CD4-positive, alpha-beta T cell treated with Interleukin-12 subunit alpha and Interleukin-12 subunit beta, for 1 hour (primary cell): ENCODE measurements around the gene DCDC2.
A peak's percentile ranks its signal among the peaks of the same experiment; 100 is the strongest.
"Not testable (repeated sequence)": the region's sequence is repeated elsewhere in the genome, so short reads cannot be mapped to it uniquely, and the experiment has no call there.

Experiments used
- DNase-seq: peaks from one replicate; pipeline ENCODE4 v3.0.0-alpha.2; 2020

Gene DCDC2

DNA sequence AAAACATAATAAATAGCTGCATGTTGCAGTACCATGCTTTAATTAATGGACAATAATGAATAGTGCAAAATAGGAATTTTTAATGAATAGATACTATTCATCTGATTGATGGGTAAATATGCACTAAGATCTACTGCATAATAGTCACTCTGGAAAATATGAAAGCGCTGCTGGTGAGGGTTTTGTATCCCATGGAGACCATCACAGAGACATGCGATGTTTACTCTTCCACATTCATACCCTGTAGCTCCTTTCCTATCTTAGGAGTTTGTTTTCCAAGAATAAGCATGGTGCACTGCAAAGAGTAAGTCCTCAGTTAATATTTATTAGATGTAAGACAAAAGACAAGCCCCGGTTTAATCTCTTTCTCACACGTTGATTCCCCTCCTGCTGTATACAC is 150.4 kb downstream of the DCDC2 start:
- DNase-seq, result no peak

DNA sequence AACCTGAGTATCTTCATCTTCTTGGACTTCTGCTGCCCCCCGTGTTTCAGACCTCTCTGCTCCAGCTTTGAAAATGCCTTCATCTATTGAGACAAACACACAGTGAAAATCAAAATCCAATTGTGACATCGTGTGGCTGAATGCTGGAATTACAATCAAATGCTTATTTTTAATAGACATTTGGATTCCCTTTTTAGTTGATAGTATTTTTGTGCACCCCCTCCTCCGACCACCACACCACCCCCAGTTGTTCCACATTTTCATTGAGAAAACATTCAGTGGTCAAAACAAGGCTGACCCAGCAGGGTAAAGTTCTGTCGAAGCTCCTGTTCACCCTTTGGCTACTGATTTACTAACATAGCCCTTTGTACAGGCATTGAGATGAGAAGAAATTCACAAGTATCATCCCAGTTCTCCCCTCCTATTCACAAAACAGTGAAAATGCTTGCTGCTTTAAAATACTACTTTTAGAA is 152.8 kb downstream of the DCDC2 start:
- peak; percentile 23 for DNase-seq

DNA sequence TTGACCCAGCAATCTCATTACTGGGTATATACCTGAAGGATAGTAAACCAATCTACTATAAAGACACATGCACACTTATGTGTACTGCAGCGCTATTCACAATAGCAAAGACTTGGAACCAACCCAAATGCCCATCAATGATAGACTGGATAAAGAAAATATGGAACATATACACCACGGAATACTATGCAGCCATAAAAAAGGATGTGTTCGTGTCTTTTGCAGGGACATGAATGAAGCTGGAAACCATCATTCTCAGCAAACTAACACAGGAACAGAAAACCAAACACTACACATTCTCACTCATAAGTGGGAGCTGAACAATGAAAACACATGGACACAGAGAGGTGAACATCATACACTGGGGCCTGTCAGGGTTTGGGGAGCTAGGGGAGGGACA is 153.7 kb downstream of the DCDC2 start:
- not testable (repeated sequence) for DNase-seq

DNA sequence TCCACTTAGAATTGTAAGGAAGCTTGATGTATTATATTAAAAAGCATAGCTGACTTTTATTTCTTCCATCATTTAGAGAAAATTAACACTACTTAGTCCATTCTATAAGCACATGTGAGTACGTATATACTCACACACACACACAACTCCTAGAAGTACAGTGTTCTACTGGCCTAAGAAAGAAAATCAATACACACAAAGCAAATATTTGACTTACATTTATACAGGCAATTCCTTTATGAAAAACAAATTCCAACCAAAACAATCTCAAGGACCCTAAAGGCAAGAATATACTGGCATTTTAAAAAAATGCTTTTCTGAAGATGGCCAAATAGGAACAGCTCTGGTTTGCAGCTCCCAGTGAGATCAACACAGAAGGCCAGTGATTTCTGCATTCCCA is 160.0 kb downstream of the DCDC2 start:
- DNase-seq, result no peak

DNA sequence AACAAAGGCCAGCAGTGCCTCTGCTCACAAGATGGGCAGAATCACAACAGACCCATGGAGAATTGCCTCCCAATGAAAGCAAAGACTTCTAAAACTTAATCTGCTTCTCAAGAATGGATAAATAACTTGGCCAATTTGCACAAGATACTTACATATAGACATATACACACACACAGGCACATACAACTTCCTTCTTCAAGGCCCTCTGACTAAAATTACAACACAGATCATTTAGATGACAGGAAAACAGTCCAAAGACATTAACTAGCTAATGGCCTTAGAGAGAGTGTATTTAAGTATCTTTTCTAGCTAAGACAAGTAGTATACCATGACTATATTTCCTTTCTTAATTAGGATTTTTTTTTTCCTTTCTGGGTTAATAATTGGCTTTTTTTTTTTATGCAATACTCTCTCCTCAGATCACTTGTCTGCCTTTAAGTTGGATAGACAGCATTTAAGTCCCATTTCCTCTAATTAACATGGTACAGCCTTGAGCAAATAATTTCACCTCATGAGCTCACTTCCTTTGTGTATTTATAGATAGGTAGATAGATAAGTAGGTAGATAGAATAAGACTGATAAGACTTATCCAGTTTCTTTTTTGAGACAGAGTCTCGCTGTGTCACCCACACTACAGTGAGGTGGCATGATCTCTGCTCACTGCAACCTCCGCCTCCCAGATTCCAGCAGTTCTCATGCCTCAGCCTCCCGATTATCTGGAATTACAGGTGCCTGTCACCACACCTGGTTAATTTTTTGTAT is 161.8 kb downstream of the DCDC2 start:
- DNase-seq, result no peak

DNA sequence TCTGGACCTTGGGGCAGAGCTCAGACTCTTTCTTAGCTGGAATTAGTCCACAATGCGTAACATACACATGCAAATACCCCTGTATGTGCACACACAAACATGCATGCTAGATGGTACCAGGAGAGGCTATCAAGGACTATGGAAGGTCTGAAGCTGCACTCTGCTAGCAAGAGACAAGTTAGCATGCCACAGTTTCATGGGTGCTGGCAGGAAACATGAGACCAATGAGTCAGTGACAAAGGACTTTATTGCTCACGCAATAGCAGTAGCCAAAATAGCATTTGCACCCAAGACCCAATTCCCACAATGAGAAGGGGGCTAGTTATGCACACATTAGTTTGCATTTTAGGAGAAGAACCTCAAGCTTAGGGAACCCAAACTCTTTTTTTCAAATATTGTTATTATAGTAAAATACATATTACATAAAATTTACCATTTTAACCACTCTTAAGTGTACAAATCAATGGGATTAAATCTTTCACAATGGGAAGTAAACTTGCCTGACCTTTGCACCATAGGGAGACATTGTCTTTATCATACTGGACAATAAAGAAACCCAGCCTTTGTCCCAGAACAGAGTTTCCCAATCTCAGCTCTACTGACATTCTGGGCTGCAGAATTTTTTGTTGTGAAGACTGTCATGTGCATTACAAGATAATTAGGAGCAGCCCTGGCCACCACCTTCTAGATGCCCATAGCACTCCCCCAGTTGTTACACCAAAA is 162.7 kb downstream of the DCDC2 start:
- no peak for DNase-seq

DNA sequence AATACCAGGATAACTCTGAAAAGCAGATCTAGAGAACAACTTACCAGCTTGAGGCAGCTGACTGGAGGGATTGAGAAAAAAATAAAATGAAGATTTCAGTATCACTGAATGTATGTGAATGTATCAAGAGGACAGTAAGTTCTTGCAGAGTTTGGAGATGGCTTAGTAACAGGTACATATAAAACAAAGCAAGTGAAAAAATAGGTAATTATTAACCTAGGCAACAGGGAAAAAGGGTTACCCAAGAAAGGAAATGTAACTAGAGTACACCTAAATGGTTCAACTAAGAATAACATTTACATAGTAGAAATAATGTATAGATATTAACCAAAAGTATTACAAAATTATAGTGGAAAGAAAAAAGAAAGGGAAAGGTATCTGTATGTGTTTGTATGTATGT is 164.5 kb downstream of the DCDC2 start:
- no peak for DNase-seq

DNA sequence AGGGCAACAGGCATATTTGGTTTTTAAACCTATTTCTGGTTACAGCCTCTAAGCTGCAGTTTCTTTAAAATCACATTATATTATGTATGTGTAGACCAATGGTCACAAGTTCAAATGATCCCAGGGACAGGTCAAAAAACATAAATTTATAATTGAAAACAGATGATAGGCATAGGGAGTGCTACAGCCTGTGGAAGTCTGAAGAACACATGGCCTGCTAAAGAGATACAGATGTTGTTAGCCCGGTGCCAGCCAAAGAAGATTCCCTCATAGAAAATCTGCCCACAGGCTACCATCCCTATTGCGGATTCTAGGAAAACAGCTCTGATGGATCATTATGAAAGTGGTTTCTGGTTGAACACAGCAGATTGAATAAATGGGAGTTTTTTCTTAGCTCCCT is 166.5 kb downstream of the DCDC2 start:
- no peak for DNase-seq

DNA sequence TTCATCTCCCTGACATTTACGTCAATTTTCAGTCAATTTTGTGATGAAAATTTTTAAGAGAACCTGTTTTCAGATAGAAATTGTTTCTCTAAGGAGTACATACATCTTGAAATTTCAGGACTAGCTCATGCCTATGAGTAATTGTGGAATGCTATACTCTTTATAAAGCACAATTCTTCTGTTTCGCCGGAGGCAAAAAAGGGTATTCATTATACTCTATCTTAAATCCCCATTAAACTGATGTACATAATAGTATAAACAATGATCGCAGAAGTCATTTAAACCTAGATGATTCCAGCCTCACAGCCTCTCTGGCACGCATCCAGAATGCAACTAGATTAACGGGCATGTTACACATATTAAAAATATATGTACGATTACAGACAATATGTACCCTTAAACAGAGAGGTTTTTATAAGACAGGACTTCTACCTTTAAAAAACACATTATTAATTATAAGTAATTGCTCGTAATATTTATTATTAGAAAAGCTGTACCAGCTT is 169.2 kb downstream of the DCDC2 start:
- no peak for DNase-seq

DNA sequence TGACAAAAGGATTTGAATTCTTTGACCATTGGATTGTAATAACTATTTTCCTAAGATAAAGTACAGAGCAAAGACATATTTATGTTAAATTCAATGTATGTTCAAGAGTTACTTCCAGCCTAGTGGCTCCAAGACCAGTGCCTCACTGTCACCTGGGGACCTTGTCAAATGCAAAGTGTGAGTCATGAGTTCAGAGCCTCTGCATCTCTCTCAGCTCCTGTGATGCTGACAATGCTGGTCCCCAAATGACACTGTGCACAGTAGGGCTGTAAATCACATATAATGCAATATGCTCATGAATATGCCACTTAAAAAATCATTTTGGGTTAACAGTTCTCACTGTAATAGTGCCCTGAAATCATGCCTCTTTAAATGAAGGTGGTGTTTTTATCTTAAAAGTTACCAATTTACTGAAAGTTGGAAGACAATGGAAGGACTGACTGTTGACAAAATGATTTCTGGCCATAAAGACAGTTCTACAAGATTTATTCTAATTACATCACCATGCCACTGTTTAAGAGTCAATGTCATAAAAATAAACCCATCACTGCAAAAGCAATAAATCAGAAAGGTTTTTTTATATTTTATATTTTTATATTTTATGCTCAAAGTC is 169.8 kb downstream of the DCDC2 start:
- DNase-seq, result no peak

DNA sequence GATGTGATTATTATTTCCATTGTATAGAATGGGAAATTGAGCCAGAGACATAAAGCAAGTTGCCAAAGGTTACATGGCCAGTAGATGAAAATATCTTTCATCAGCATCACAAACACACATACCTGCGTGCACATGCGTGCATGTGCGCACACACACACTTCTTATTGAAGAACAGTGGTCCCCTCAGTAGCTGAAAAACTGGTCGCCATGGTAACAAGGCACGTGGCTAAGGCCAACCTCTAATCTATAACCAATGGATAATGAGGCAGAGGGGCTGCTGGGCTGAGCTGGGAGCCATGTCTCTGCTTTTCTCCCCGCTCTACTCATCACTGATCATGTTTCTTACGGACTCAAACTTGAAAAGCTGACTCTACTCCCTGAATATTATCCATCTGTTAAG is 171.5 kb downstream of the DCDC2 start:
- DNase-seq, result no peak

DNA sequence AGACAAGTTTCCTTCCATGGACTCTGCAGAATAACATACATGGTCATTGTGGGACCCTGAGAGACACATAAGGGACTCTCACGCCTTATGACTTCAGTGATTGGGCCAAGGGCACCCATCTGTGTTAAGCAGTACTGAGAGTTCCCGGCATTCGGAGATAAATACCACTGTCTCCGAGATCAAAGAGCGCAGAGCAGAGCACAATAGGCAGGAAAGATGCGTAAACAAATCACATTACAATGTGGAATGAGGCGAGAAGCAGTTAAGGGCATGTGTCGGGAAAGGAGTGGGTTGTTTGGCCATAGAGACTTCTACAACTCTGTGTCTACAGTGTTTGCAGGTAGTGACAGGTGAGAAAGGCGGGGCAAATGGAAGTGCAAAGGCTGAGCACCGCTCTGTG is 174.3 kb downstream of the DCDC2 start:
- DNase-seq, result no peak

DNA sequence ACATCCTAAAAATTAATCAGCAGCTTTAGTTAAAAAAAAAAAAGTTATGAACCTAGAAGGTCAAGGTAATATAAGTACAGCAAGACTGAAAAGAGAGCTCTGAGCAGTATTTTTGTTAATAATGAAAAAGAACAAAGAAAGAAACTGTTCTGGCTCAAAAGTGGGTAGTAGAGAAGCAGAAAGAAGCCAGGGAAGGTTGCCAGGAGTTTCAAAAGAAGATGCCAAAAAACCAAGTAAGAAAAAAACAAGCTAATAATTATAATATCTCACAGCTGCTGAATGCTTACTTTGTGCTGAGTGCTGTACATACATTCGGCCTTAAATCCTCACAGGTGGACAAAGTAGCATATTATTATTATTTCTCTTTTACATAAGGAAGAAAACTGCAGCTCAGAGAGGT is 200.0 kb downstream of the DCDC2 start:
- no peak for DNase-seq

DNA sequence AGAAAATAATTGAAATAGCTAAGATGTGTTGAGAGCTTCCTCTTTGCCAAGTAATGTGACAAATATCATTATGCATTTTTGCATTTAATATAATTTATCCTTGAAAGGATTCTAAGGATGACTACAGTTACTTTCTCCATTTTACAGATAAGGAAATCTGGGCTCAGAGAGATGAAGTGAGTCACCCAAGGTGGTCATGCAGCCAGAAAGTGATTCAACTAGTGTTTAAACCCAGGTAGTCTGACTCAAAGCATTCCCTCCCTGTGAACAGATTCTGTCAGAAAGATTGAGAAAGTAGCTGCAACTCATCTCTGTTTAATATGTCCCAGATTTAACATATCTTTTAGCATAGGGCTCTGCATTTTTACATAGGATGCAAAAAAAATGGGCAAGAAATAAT is 203.7 kb downstream of the DCDC2 start:
- no peak for DNase-seq

DNA sequence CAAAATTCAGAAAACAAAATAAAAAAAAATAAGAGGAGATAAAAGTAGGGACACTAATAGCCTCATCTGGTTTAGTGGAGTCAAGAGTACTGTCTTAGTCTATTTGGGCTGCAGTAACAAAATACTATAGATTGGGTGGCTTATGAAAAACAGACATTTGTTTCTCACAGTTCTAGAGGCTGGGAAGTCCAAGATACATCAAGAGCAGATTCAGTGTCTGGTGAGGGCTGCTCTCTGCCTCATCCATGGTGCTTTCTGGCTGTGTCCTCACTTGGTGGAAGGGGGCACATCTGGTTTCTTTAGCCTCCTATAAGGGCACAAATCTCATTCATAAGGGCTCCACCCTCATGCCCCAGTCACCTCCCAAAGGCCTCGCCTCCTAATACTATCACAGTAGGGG is 205.8 kb downstream of the DCDC2 start:
- no peak for DNase-seq

DNA sequence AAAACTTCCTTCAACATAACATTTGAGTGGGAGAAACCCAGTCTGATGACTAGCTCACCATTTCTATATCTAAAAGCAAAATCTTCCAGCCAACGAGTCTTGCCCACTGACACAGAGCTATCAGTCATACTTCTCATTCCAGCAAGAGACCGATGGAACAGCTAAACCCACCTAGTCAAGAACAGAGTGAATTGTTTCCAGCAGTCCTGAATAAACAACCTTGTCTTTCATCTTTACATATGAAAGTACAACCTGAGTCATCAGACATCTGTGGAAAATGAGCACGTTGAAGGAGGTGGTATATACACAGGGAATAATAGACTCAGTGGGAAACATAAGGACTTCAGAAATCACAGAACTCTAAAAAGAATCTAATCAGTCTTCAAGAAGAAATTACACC is 208.0 kb downstream of the DCDC2 start:
- no peak for DNase-seq

DNA sequence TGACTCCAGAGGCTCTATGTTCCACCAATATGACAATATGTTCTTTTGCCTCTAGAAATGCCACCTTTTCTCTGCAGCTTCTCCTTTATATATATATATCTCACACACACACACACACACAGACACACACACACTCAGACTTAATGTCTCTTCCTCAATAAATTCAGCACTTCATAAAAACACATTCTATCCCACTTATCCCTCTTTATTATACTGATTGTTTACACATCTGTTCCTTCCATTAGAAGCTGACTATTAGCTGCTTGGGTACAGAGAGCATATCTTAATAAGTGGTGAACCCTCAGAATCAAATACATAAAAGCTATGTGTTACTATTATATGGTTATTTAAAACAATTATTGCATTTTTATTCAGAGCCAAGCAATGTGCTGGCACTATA is 208.6 kb downstream of the DCDC2 start:
- DNase-seq, result no peak

DNA sequence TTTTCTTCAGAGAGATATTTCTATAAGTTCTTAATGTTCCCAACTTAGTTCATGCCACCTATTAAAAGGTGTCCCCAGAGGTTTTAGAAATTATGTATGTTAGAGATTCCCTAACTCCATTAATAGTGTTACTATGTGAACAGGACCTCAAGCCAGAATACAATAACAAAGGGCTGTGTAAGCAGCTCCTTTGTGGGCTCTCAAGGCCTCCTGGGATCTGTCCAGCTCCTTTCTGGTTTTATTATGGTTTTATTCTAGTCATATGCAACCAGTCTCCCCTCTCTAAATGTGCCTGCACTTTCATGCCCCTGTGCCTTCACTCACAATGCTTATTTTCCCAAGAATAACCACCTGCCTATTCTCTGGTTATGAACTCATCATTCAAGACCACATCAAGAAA is 209.2 kb downstream of the DCDC2 start:
- no peak for DNase-seq

DNA sequence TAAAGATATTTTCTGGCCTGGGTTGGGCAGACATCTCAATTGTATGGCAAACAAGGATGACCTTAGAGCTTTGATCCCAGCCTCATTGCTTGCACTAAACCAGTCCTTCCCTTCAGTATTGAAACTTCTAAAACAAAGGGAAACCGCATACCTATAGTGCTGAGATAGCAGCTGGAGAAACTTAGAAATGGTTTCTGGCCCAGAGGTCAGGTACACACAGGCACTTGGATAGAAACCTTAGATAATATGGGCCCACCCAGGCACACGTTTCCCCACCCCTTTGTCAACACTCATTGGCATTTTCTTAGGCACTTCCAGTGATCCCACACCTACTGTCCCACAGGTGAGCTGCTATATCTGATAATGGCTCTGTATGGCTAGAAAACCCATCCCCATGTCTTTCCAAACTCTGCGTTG is 209.7 kb downstream of the DCDC2 start:
- no peak for DNase-seq

DNA sequence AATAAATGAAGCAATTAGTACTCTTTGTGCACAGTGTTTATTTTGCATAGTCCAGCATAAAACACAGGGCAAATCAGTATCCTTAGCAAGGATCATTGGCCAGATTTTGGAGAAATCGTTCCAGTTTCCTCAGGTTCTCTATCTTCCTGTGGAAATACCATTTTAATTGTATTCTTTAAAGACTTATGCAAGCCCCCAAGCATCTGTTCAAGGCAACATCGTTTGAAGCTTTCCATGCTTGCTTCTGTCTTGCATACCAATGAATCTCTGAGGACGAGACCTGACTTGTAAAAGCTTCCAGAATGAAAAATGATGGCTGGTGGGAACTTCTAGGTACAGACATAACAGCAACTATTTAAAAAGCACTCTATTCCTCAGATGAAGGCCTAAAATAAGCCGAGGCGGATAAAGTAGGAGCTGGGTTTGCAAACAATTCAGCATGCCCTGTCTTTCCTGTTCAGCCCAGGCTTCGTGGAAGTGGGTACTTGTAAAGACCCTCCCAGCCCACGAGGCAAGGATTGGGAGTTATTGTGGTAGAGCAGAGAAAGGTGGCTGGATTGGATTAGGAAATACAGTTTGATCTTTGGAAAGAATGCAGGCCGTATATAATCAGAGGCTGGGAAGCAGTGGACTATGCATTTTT is 210.2 kb downstream of the DCDC2 start:
- no peak for DNase-seq

DNA sequence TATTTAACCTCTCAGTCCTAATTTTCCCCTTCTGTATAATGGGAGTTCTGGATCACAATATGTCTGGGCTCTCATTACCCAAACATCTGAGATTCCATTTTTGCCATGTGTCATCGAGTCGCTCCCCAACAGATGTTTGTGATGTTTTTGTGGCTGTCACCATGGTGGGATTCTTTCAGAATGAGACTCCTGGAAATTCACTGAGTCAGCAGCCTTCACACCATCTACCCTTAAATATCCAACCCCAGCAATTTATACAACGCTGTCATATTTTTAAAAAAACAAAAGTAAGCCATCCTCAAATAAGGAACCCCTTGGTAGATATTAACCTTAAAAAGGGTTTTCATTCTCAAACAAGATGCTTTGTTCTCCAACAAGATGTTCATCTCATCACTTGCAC is 211.0 kb downstream of the DCDC2 start:
- no peak for DNase-seq

DNA sequence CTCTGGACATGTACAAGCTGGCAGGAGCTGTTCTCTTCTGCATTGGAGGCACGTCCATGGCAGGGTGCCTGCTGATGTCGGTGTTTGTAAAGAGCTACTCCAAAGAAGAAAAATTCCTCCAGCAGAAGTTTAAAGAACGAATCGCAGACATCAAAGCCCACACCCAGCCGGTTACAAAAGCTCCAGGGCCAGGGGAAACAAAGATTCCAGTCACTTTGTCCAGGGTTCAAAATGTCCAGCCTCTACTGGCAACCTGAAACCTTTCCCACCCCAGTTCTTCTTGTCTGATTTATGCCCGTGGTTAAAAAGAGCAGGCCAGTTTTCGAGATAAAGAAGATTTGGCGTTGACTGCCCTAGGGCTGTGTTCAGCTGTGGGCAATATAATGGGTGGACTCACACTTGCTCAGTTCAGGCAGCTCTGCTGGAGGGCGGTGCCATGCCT is 212.1 kb downstream of the DCDC2 start:
- DNase-seq, result no peak

DNA sequence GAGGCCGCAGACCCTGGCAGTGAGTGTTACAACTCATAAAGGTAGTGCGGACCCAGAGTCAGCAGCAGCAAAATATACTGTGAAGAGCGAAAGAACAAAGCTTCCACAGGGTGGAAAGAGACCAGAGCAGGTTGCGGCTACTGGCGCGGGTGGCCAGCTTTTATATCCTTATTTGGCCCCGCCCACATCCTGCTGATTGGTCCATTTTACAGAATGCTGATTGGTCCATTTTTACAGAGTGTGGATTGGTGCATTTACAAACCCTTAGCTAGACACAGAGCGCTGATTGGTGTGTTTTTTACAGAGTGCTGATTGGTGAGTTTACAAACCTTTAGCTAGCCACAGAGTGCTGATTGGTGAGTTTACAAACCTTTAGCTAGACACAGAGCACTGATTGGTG is 215.1 kb downstream of the DCDC2 start:
- not testable (repeated sequence) for DNase-seq
